Adrenal gland (tissue), 12 donors: Measurements from ENCODE around the gene C5orf34. TPM values are rescaled to one million over a fixed set of nuclear protein-coding genes. Genes with fewer than 3 reads are reported as not detected.
"Not testable (repeated sequence)": the region's sequence is repeated elsewhere in the genome, so short reads cannot be mapped to it uniquely, and the experiment has no call there.

Experiments
- DNase-seq, 7 donors: peaks; one replicate each; pipeline ENCODE4 v3.0.0-alpha.2; 2019 to 2020
- H3K27ac ChIP-seq, 5 donors: fragments of 200-600 bp; sonication (generic) in 4 of 5; 1 replicate in 3 of 5; 2 replicates in 2 of 5; pipeline versions ENCODE4 v1.5.1 to v1.8.0; 2016 to 2020; ENCODE audit warnings: mild to moderate bottlenecking in 1 of 5
- H3K27me3 ChIP-seq: fragments of 200-600 bp; 2 replicates; pipeline ENCODE4 v1.8.0; 2021
- H3K36me3 ChIP-seq, 2 donors: fragments of 200-600 bp; replicated peaks in 1 of 2; 1 replicate in 1 of 2; 2 replicates in 1 of 2; pipeline versions ENCODE4 v1.5.1 to v1.8.0; 2018 to 2022
- H3K4me1 ChIP-seq, 2 donors: fragments of 200-600 bp; replicated peaks in 1 of 2; 1 replicate in 1 of 2; 2 replicates in 1 of 2; pipeline versions ENCODE4 v1.5.1 to v1.8.0; 2018 to 2021
- H3K4me3 ChIP-seq, 4 donors: fragments of 200-600 bp; sonication (generic) in 3 of 4; one replicate each; pipeline ENCODE4 v1.5.1; 2016 to 2018
- H3K9me3 ChIP-seq, 3 donors: fragments of 200-600 bp; sonication (generic) in 1 of 3; replicated peaks in 1 of 3; 1 replicate in 2 of 3; 2 replicates in 1 of 3; pipeline versions ENCODE4 v1.5.1 to v1.8.0; 2016 to 2021
- CTCF ChIP-seq, 6 experiments: fragments of 450-650 bp in 4 of 6; fragments of 200-600 bp in 2 of 6; sonication (generic) in 1 of 6; IDR thresholded peaks; 1 replicate in 5 of 6; 2 replicates in 1 of 6; pipeline versions ENCODE4 v1.5.1 to v1.8.0; 2016 to 2021; ENCODE audit warnings: antibody characterized with exemption in 6 of 6, mild to moderate bottlenecking in 2 of 6, moderate library complexity in 1 of 6
- POLR2A ChIP-seq, 2 donors: fragments of 450-650 bp; IDR thresholded peaks; one replicate each; pipeline ENCODE4 v1.6.1; 2017; ENCODE audit warnings: antibody characterized with exemption in 2 of 2, mild to moderate bottlenecking in 2 of 2, moderate library complexity in 1 of 2
- WGBS, 4 donors: extraction: QIAGEN DNeasy Blood & Tissue Kit in 2 of 4; methylation state at CpG; one replicate each; pipeline versions ENCODE4 v1.1.5 to v1.1.7; 2013 to 2017; 5-methylcytosine and 5-hydroxymethylcytosine counted together
- intact Hi-C, 2 donors: fragments of 100-400 bp; cut with DNase I; formaldehyde crosslinking; loops; one replicate each; pipeline versions ENCODE4 v1.14.1 to v1.15.0; 2022 to 2023
- polyA plus RNA-seq, 3 donors: library from polyadenylated mRNA; stranded (reverse); fragments of 200-250 nt in 2 of 3; fragments of 350-450 nt in 1 of 3; fragmentation: Illumina TruSeq in 1 of 3; extraction: RNeasy Lipid Tissue Mini Kit (QIAGEN cat#74804) in 1 of 3; gene quantifications; one replicate each; pipeline ENCODE4 v1.2.3, GENCODE V29; 2013 to 2014
- total RNA-seq, 9 donors: library from RNA; depleted of rRNA in 4 of 9; stranded (reverse); fragments of >200 nt in 4 of 9; fragments of 120-200 nt in 1 of 9; fragmentation: NEBNext Ultra II Directional in 1 of 9; extraction: Animal tissue kit (Norgen Biotek cat#: 25700) in 1 of 9; gene quantifications; one replicate each; pipeline versions ENCODE4 v1.1.0 to v1.2.4, GENCODE V29; 2013 to 2023
- donor health status: healthy with polysubstance abuse.
- donor health status: Bipolar disorder and iron deficiency.
- donor health status: DM: yes; HTN: yes; CAD: no.
- donor health status: DM: no; HTN: no; CAD: no.
- donor health status: DM: no; HTN: no; CAD: no.
- donor health status: DM: yes; HTN: yes; CAD: no.

C5orf34 gene
- total and polyA plus RNA-seq, 12 donors = 0.34 to 3.7 (median 0.67) TPM; not detected in 1

- DNase-seq = no peak
- no peak overlapping the region for H3K4me3 ChIP-seq
- no peaks in the 10 kb centered on the region for H3K4me1 ChIP-seq
- H3K27ac ChIP-seq = no peak overlapping the region
- no peaks in the 10 kb centered on the region for H3K9me3 ChIP-seq
- no peak for TF ChIP-seq CTCF (IDR thresholded peaks at IDR 0.05)
- no peak for TF ChIP-seq POLR2A (IDR thresholded peaks at IDR 0.05)
- WGBS, 4 donors = 80 to 100% (median 94%) methylated on average over 1 of the region's 1 CpG
- H3K27me3 ChIP-seq = no peaks in the 10 kb centered on the region
- intact Hi-C loops = no loop called here
- H3K36me3 ChIP-seq = no peaks in the 10 kb centered on the region
Measured at GRCh38 chr5:43461066-43461465, 53.9 kb downstream of the C5orf34 start.

- H3K27me3 ChIP-seq = no peaks in the 10 kb centered on the region
- TF ChIP-seq POLR2A (IDR thresholded peaks at IDR 0.05) (no peak), CTCF (IDR thresholded peaks at IDR 0.05) (no peak)
- WGBS, 4 donors = 92 to 98% (median 97%) methylated on average over 3 of the region's 3 CpGs
- intact Hi-C loops = no loop called here
- no peak for DNase-seq
- no peaks in the 10 kb centered on the region for H3K4me1 ChIP-seq
- H3K4me3 ChIP-seq = no peak overlapping the region
- no peaks in the 10 kb centered on the region for H3K9me3 ChIP-seq
- H3K36me3 ChIP-seq = no peaks in the 10 kb centered on the region
- H3K27ac ChIP-seq = no peak overlapping the region
Measured at GRCh38 chr5:43456556-43456955, 58.4 kb downstream of the C5orf34 start.

GRCh38 chr5:43441575-43441974 lies 73.4 kb downstream of the C5orf34 start:
- H3K27me3 ChIP-seq, intact Hi-C loops, H3K9me3 ChIP-seq, H3K27ac ChIP-seq, H3K4me3 ChIP-seq, H3K4me1 ChIP-seq, H3K36me3 ChIP-seq, DNase-seq: not testable (repeated sequence)

GRCh38 chr5:43437062-43437660 lies 77.8 kb downstream of the C5orf34 start:
- TF ChIP-seq CTCF (IDR thresholded peaks at IDR 0.05) = no peak
- no peak for TF ChIP-seq POLR2A (IDR thresholded peaks at IDR 0.05)
- H3K27ac ChIP-seq = no peak overlapping the region
- H3K4me3 ChIP-seq = no peak overlapping the region
- H3K27me3 ChIP-seq = no peaks in the 10 kb centered on the region
- H3K36me3 ChIP-seq = no peaks in the 10 kb centered on the region
- no peaks in the 10 kb centered on the region for H3K9me3 ChIP-seq
- intact Hi-C loops = no loop called here
- DNase-seq = no peak
- H3K4me1 ChIP-seq = peaks cover 0 to 9% of the 10 kb centered on the region in 2 donors
- 91 to 98% (median 97%) methylated on average over 3 of the region's 3 CpGs for WGBS, 4 donors

Other genes with a start within 250 kb of the C5orf34 start
- gene HMGCS1, start 201.7 kb downstream of the C5orf34 start, total RNA-seq = 1,000 to 10,000 TPM in 1 of 9 donors, 100 to 1,000 TPM in 1, 10 to 100 TPM in 7; 16.2 to 1,105 (median 40.8) TPM
- gene HMGCS1, start 201.7 kb downstream of the C5orf34 start, polyA plus RNA-seq = 1,000 to 10,000 TPM in 1 of 3 donors, 10 to 100 TPM in 2; 15.4 to 1,290 (median 24.5) TPM
- 1 to 10 TPM in 3 of 9 donors, under 1 TPM in 6; 0.12 to 2.4 (median 0.89) TPM for gene CCL28, start 102.8 kb downstream of the C5orf34 start, total RNA-seq
- gene CCL28, start 102.8 kb downstream of the C5orf34 start, polyA plus RNA-seq = 1 to 10 TPM; 1.1 to 2.1 (median 1.7) TPM
- gene TMEM267, start 31.3 kb downstream of the C5orf34 start, total RNA-seq = 10 to 100 TPM in 4 of 9 donors, 1 to 10 TPM in 5; 1.5 to 14.0 (median 8.4) TPM
- 10 to 100 TPM in 1 of 3 donors, 1 to 10 TPM in 2; 5.9 to 13.6 (median 7.3) TPM for gene TMEM267, start 31.3 kb downstream of the C5orf34 start, polyA plus RNA-seq
- 100 to 1,000 TPM in 1 of 9 donors, 10 to 100 TPM in 8; 74.3 to 262 (median 85.3) TPM for gene PAIP1, start 41.9 kb upstream of the C5orf34 start, total RNA-seq
- gene PAIP1, start 41.9 kb upstream of the C5orf34 start, polyA plus RNA-seq = 100 to 1,000 TPM in 1 of 3 donors, 10 to 100 TPM in 2; 54.8 to 122 (median 66.2) TPM
- 100 to 1,000 TPM in 1 of 9 donors, 10 to 100 TPM in 8; 43.1 to 104 (median 69.0) TPM for gene NNT, start 88.0 kb upstream of the C5orf34 start, total RNA-seq
- gene NNT, start 88.0 kb upstream of the C5orf34 start, polyA plus RNA-seq = 10 to 100 TPM in 2 of 3 donors, 1 to 10 TPM in 1; 6.9 to 62.2 (median 12.2) TPM